Breast epithelium (tissue), 4 donors: ENCODE data around the gene HAUS5. TPM values are rescaled to one million over a fixed set of nuclear protein-coding genes. Genes with fewer than 3 reads are reported as not detected.

Experiments
- DNase-seq, 2 donors: peaks; one replicate each; pipeline ENCODE4 v3.0.0-alpha.2; 2019; ENCODE audit warnings: low spot score in 2 of 2
- H3K27ac ChIP-seq, 2 donors: fragments of 200-600 bp; sonication (generic) in 1 of 2; one replicate each; pipeline ENCODE4 v1.5.1; 2016 to 2019; ENCODE audit warnings: mild to moderate bottlenecking in 1 of 2
- H3K27me3 ChIP-seq, 2 donors: fragments of 200-600 bp; sonication (generic) in 1 of 2; one replicate each; pipeline versions ENCODE4 v1.5.1 to v1.6.0; 2017 to 2019; ENCODE audit warnings: control low read depth in 1 of 2, mild to moderate bottlenecking in 1 of 2
- H3K36me3 ChIP-seq: fragments of 200-600 bp; one replicate; pipeline ENCODE4 v1.5.1; 2019
- H3K4me1 ChIP-seq, 2 donors: fragments of 200-600 bp; sonication (generic); one replicate each; pipeline ENCODE4 v1.5.1; 2016 to 2019; ENCODE audit warnings: control low read depth in 1 of 2
- H3K4me3 ChIP-seq, 3 donors: fragments of 200-600 bp; sonication (generic); 1 replicate in 2 of 3; 2 replicates in 1 of 3; pipeline ENCODE4 v1.5.1; 2016 to 2019; ENCODE audit warnings: mild to moderate bottlenecking in 3 of 3, moderate library complexity in 2 of 3
- H3K9me3 ChIP-seq, 2 donors: fragments of 200-600 bp; sonication (generic) in 1 of 2; one replicate each; pipeline ENCODE4 v1.5.1; 2016 to 2019; ENCODE audit warnings: control low read depth in 1 of 2
- CTCF ChIP-seq, 3 donors: fragments of 450-650 bp; IDR thresholded peaks; one replicate each; pipeline ENCODE4 v1.5.1; 2016 to 2017; ENCODE audit warnings: antibody characterized with exemption in 3 of 3, mild to moderate bottlenecking in 3 of 3, moderate library complexity in 3 of 3
- POLR2A ChIP-seq: fragments of 450-650 bp; IDR thresholded peaks from one replicate; pipeline ENCODE4 v1.6.1; 2016; ENCODE audit warnings: antibody characterized with exemption, mild to moderate bottlenecking, moderate library complexity
- POLR2AphosphoS5 ChIP-seq, 3 donors: sonication (generic); formaldehyde crosslinking; IDR thresholded peaks; one replicate each; pipeline ENCODE4 v1.6.1; 2017; ENCODE audit warnings: antibody characterized with exemption in 3 of 3
- intact Hi-C: fragments of 100-400 bp; cut with DNase I; formaldehyde crosslinking; loops from one replicate; pipeline ENCODE4 v1.15.1; 2023; ENCODE audit warnings: low total_unique reads
- total RNA-seq, 3 donors: library from RNA; depleted of rRNA; stranded (reverse); fragments of >200 nt; gene quantifications; one replicate each; pipeline ENCODE4 v1.1.0, GENCODE V29; 2016

HAUS5 gene
- total RNA-seq, 3 donors from 2014 or later: 5.9 to 13.0 (median 9.5) TPM

- intact Hi-C loops: no loop called here
- no peaks in the 10 kb centered on the region for H3K36me3 ChIP-seq
- no peak for TF ChIP-seq CTCF (IDR thresholded peaks at IDR 0.05)
- TF ChIP-seq POLR2A: no peak
- no peak for TF ChIP-seq POLR2AphosphoS5 (IDR thresholded peaks at IDR 0.05)
These were observed 10.9 kb downstream of the HAUS5 start for GRCh38 chr19:35623327-35624010.

GRCh38 chr19:35628264-35628564 lies 15.7 kb downstream of the HAUS5 start:
- no peak for DNase-seq
- TF ChIP-seq POLR2AphosphoS5 (IDR thresholded peaks at IDR 0.05): no peak
- TF ChIP-seq POLR2A: no peak
- no peak for TF ChIP-seq CTCF (IDR thresholded peaks at IDR 0.05)
- Histone ChIP-seq H3K4me1 (peaks cover 5 to 7% of the 10 kb centered on the region in 2 donors), H3K36me3 (peaks cover 6% of the 10 kb centered on the region), H3K27ac (peak overlapping the region; percentile 86 to 88), H3K27me3 (no peaks in the 10 kb centered on the region), H3K9me3 (no peaks in the 10 kb centered on the region), H3K4me3 (peak overlapping the region; percentile 72 to 90 (median 82))
- intact Hi-C loops: no loop called here

More at GRCh38 chr19:35623327-35624010, 10.9 kb downstream of the HAUS5 start:
- no peaks in the 10 kb centered on the region for H3K4me1 ChIP-seq
- H3K27ac ChIP-seq: no peak overlapping the region
- no peaks in the 10 kb centered on the region for H3K9me3 ChIP-seq
- H3K27me3 ChIP-seq: no peaks in the 10 kb centered on the region
- DNase-seq: no peak
- H3K4me3 ChIP-seq: no peak overlapping the region

GRCh38 chr19:35628565-35629331 lies 16.2 kb downstream of the HAUS5 start, which contains the start of gene RBM42:
Gene RBM42 (plus strand): TSS chr19:35629036. CDS start chr19:35629154, 118 bp downstream.
- peaks cover 5 to 7% of the 10 kb centered on the region in 2 donors for H3K4me1 ChIP-seq
- peak; percentile 80 for TF ChIP-seq POLR2A
- TF ChIP-seq CTCF (IDR thresholded peaks at IDR 0.05): peak in 1 of 3 donors; percentile 18
- TF ChIP-seq POLR2AphosphoS5 (IDR thresholded peaks at IDR 0.05): peak; percentile 97 to 98 (median 98)
- intact Hi-C loops: no loop called here
- H3K27me3 ChIP-seq: no peaks in the 10 kb centered on the region
- peaks cover 6% of the 10 kb centered on the region for H3K36me3 ChIP-seq
- H3K4me3 ChIP-seq: peak within 1 kb of the TSS; percentile 72 to 90 (median 82)
- H3K9me3 ChIP-seq: no peaks in the 10 kb centered on the region
- peak; percentile 97 to 99 for DNase-seq
- H3K27ac ChIP-seq: peak within 1 kb of the TSS; percentile 86 to 88

GRCh38 chr19:35629332-35629633 lies 16.7 kb downstream of the HAUS5 start:
- peaks cover 6% of the 10 kb centered on the region for H3K36me3 ChIP-seq
- peaks cover 5 to 7% of the 10 kb centered on the region in 2 donors for H3K4me1 ChIP-seq
- intact Hi-C loops: no loop called here
- no peaks in the 10 kb centered on the region for H3K9me3 ChIP-seq
- H3K27ac ChIP-seq: peak overlapping the region; percentile 86 to 88
- peak overlapping the region; percentile 72 to 90 (median 82) for H3K4me3 ChIP-seq
- no peak for DNase-seq
- no peaks in the 10 kb centered on the region for H3K27me3 ChIP-seq
- TF ChIP-seq POLR2A (no peak), POLR2AphosphoS5 (IDR thresholded peaks at IDR 0.05) (no peak), CTCF (IDR thresholded peaks at IDR 0.05) (no peak)
